Measurements from ENCODE around the gene MCC.

MCC gene

DNA sequence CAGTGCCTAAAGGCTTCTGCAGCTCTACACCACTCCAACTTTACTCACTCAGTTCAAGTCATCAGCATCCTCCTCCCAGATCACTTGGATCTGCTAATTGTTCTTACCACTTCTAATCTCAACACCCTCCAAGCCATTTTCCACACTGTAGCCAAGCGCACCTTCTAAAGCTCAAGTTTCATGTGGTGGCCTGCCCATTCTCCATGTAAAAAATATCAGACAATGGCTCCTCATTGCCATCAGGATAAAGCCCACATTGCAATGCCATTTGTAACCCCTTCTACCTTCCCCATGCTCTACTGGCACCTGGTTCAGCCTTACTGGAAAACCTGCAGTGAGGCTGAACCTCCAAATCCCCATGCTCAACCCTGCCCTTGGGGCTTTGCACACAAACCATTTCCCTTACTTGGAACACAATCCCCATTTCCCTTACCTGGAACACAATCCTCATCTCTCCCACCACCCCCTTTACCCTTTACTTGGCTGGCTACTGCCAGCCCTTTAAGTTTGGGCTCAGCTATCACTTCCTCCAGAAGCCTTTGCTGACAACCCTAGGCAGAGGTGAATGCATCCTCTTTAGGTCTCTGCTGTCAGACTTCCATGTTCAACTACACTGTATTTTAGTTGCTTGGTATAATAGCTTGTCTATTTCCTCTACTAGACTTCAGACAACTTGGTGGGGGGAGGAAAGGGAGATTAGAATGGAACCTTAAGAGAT is 273.5 kb downstream of the MCC start:
- no peaks in the 10 kb centered on the region for H4K20me1 ChIP-seq (ENCODE audit: low read depth, low read length)
- H3K4me3 ChIP-seq (ENCODE audit: insufficient read depth, low read length, poor library complexity, severe bottlenecking), result no peak overlapping the region
- H2AFZ ChIP-seq (ENCODE audit: low read depth, low read length, severe bottlenecking), result no peak overlapping the region
- H3K4me2 ChIP-seq (ENCODE audit: low read depth, low read length, poor library complexity, severe bottlenecking), result no peak overlapping the region
- H3K9me2 ChIP-seq (replicated peaks; ENCODE audit: insufficient read depth, low read length), result no peaks in the 10 kb centered on the region
- TF ChIP-seq EZH2phosphoT487 (conservative IDR thresholded peaks at IDR 0.05; ENCODE audit: low read length), result no peak
- TF ChIP-seq, protein P1, sequence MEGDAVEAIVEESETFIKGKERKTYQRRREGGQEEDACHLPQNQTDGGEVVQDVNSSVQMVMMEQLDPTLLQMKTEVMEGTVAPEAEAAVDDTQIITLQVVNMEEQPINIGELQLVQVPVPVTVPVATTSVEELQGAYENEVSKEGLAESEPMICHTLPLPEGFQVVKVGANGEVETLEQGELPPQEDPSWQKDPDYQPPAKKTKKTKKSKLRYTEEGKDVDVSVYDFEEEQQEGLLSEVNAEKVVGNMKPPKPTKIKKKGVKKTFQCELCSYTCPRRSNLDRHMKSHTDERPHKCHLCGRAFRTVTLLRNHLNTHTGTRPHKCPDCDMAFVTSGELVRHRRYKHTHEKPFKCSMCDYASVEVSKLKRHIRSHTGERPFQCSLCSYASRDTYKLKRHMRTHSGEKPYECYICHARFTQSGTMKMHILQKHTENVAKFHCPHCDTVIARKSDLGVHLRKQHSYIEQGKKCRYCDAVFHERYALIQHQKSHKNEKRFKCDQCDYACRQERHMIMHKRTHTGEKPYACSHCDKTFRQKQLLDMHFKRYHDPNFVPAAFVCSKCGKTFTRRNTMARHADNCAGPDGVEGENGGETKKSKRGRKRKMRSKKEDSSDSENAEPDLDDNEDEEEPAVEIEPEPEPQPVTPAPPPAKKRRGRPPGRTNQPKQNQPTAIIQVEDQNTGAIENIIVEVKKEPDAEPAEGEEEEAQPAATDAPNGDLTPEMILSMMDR (IDR thresholded peaks at IDR 0.05; ENCODE audit: insufficient read depth, low read length, poor library complexity, severe bottlenecking), result no peak
- no peak overlapping the region for H3K9ac ChIP-seq (ENCODE audit: low read length)
- H3K27ac ChIP-seq (ENCODE audit: low read depth, low read length), result no peak overlapping the region
- H3K9me3 ChIP-seq (ENCODE audit: insufficient read depth, low read length), result no peaks in the 10 kb centered on the region
- H3F3A ChIP-seq (ENCODE audit: insufficient read depth), result no peaks in the 10 kb centered on the region
- H3K79me2 ChIP-seq (ENCODE audit: insufficient read depth, low read length), result no peaks in the 10 kb centered on the region
- H3K27me3 ChIP-seq (ENCODE audit: low read length), result no peaks in the 10 kb centered on the region
- no peaks in the 10 kb centered on the region for H3K36me3 ChIP-seq (ENCODE audit: low read length)

DNA sequence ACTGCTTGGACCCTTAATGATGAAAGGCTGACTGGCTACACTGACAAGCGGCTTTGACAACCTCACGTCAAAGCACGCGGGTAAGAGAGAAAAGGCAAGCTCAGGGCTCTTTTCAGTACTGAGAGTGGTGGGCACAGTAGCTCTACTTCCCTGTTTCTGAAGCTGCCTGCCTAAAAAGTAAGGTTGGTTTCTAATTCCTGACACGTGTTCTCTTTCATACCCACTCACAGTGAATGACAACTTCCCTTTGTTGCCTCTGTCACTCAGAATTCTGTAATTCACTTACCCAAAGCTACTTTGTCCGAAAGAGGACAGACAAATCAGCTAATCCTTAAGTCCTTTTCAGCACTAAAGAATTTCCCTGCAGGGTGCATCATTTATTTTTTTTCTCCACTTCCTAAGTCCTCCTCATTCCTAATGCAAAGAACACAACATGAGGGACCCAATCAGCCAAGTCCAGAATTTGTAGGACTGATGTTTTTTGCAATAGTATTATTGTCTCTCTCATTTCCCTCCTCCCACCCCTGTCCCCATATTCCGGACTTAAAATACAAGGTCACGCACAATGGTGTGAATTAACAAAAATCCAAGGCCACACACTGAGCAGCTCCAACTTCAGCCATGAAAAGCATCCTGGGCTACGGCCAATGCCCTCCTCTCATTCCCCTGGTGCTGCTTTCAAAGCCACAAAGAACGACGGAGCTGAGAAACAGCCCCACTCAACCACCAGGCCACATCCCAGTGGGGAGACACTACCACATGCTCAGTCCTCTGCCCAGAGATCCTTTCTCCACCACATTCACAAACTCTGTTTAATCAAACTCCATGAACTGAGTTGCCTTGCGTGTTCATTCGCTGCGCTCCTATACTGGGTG is 274.5 kb downstream of the MCC start:
- Histone ChIP-seq H3K9me2 (replicated peaks; ENCODE audit: insufficient read depth, low read length) (no peaks in the 10 kb centered on the region), H3K27me3 (ENCODE audit: low read length) (no peaks in the 10 kb centered on the region), H3K4me3 (ENCODE audit: insufficient read depth, low read length, poor library complexity, severe bottlenecking) (no peak overlapping the region), H3K9ac (ENCODE audit: low read length) (no peak overlapping the region), H3K4me2 (ENCODE audit: low read depth, low read length, poor library complexity, severe bottlenecking) (no peak overlapping the region), H3K9me3 (ENCODE audit: insufficient read depth, low read length) (no peaks in the 10 kb centered on the region), H3K36me3 (ENCODE audit: low read length) (no peaks in the 10 kb centered on the region), H3K27ac (ENCODE audit: low read depth, low read length) (no peak overlapping the region), H2AFZ (ENCODE audit: low read depth, low read length, severe bottlenecking) (no peak overlapping the region), H3F3A (ENCODE audit: insufficient read depth) (no peaks in the 10 kb centered on the region), H4K20me1 (ENCODE audit: low read depth, low read length) (no peaks in the 10 kb centered on the region), H3K79me2 (ENCODE audit: insufficient read depth, low read length) (no peaks in the 10 kb centered on the region)
- no peak for TF ChIP-seq EZH2phosphoT487 (conservative IDR thresholded peaks at IDR 0.05; ENCODE audit: low read length)
- TF ChIP-seq, protein P1 (IDR thresholded peaks at IDR 0.05; ENCODE audit: insufficient read depth, low read length, poor library complexity, severe bottlenecking), result no peak

DNA sequence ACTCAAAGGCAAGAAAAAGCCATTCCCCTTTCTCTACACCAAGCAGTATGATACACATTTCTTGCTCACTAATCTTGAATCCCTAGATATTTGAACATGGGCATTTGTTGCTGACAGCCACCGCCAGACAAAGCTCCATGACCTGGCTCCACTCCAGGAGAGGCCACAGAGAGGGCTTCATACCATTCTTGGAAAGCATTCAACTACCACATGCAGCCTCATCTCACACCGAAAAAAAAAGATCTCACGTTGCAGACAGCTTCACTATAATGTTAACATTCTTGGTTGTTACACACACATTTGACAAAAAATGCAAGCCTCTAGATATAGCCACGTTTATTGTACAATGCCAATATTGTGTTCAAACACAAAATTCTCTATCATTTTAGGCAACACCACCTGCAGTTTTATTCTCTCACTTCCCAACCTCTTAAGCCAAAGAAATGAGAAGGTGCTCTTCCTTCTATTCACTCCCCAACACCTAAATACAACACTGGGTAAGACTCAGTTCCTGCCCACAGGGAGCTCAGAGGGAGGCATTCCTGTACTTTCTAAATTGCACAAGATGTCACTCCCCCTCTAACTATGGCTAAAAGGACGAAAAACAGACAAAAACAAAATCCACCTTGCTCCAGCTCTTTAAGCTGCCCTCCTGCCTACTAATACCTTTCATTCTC is 275.9 kb downstream of the MCC start:
- H2AFZ ChIP-seq (ENCODE audit: low read depth, low read length, severe bottlenecking), result no peak overlapping the region
- H3K27ac ChIP-seq (ENCODE audit: low read depth, low read length), result no peak overlapping the region
- no peaks in the 10 kb centered on the region for H3K36me3 ChIP-seq (ENCODE audit: low read length)
- no peaks in the 10 kb centered on the region for H3K79me2 ChIP-seq (ENCODE audit: insufficient read depth, low read length)
- no peaks in the 10 kb centered on the region for H3K9me3 ChIP-seq (ENCODE audit: insufficient read depth, low read length)
- H3K9me2 ChIP-seq (replicated peaks; ENCODE audit: insufficient read depth, low read length), result no peaks in the 10 kb centered on the region
- H4K20me1 ChIP-seq (ENCODE audit: low read depth, low read length), result no peaks in the 10 kb centered on the region
- no peaks in the 10 kb centered on the region for H3K27me3 ChIP-seq (ENCODE audit: low read length)
- no peak overlapping the region for H3K9ac ChIP-seq (ENCODE audit: low read length)
- TF ChIP-seq, protein P1 (IDR thresholded peaks at IDR 0.05; ENCODE audit: insufficient read depth, low read length, poor library complexity, severe bottlenecking), result no peak
- H3F3A ChIP-seq (ENCODE audit: insufficient read depth), result no peaks in the 10 kb centered on the region
- H3K4me2 ChIP-seq (ENCODE audit: low read depth, low read length, poor library complexity, severe bottlenecking), result no peak overlapping the region
- H3K4me3 ChIP-seq (ENCODE audit: insufficient read depth, low read length, poor library complexity, severe bottlenecking), result no peak overlapping the region
